H1 (cell line): ENCODE data around the gene GNB5. TPM values are rescaled to one million over a fixed set of nuclear protein-coding genes. Genes with fewer than 3 reads are reported as not detected.

Experiments used
- ASH2L ChIP-seq: fragments of 200-600, 300-600 bp; sonication (generic); IDR thresholded peaks from one replicate; pipeline ENCODE4 v1.7.1; 2017; ENCODE audit warnings: low read length
- RFX5 ChIP-seq: IDR thresholded peaks from 2 replicates; pipeline ENCODE4 v1.6.1; 2011; ENCODE audit warnings: low read depth, low read length, improper control_type of control experiment, borderline replicate concordance
- polyA plus RNA-seq, 7 experiments: library from polyadenylated mRNA; depleted of rRNA in 3 of 7; stranded (reverse) in 5 of 7; unstranded in 2 of 7; fragments of >200 nt in 5 of 7; fragments of 200-250 nt in 2 of 7; gene quantifications; 1 replicate in 5 of 7; 2 replicates in 1 of 7; 4 replicates in 1 of 7; pipeline versions ENCODE4 v1.2.1 to v1.2.3, GENCODE V29; 2011 to 2013; ENCODE audit warnings: missing spikeins in 2 of 7, mixed read lengths in 2 of 7
- total RNA-seq: library from RNA; stranded (reverse); fragmentation: NEBNext Ultra II Directional; extraction: Animal tissue kit (Norgen Biotek cat#: 25700); gene quantifications from 2 replicates; pipeline ENCODE4 v1.2.1, GENCODE V29; 2021
- TF ChIP-seq, protein P1 (sequence below): fragments of 300-600 bp; sonication (generic); IDR thresholded peaks from 2 replicates; pipeline ENCODE4 v1.7.1; 2012; ENCODE audit warnings: low read length, moderate library complexity, mild to moderate bottlenecking, inconsistent platforms; ENCODE audit not compliant: insufficient replicate concordance

Gene GNB5
- total and polyA plus RNA-seq, 2 of the 8 experiments (the other 6 are each of a cell fraction or from before 2014, with no cell fraction given): 21.7 to 42.5 TPM

DNA sequence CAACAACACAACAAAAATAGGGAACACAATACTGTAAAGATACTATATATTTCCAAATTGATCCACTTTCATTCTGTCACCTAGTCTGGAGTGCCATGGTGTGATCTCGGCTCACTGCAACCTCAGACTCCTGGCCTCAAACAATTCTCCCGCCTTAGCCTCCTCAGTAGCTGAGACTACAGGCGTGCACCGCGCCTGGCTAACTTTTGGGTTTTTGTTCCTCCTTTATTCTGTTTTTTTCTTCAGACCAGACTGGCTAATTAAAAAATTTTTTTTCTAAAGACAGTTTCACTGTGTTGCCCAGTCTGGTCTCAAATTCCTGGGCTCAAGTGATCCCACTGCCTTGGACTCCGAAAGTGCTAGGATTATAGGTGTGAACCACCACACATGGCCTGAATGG lies 84.0 kb downstream of the GNB5 start (continued):
- TF ChIP-seq, protein P1, sequence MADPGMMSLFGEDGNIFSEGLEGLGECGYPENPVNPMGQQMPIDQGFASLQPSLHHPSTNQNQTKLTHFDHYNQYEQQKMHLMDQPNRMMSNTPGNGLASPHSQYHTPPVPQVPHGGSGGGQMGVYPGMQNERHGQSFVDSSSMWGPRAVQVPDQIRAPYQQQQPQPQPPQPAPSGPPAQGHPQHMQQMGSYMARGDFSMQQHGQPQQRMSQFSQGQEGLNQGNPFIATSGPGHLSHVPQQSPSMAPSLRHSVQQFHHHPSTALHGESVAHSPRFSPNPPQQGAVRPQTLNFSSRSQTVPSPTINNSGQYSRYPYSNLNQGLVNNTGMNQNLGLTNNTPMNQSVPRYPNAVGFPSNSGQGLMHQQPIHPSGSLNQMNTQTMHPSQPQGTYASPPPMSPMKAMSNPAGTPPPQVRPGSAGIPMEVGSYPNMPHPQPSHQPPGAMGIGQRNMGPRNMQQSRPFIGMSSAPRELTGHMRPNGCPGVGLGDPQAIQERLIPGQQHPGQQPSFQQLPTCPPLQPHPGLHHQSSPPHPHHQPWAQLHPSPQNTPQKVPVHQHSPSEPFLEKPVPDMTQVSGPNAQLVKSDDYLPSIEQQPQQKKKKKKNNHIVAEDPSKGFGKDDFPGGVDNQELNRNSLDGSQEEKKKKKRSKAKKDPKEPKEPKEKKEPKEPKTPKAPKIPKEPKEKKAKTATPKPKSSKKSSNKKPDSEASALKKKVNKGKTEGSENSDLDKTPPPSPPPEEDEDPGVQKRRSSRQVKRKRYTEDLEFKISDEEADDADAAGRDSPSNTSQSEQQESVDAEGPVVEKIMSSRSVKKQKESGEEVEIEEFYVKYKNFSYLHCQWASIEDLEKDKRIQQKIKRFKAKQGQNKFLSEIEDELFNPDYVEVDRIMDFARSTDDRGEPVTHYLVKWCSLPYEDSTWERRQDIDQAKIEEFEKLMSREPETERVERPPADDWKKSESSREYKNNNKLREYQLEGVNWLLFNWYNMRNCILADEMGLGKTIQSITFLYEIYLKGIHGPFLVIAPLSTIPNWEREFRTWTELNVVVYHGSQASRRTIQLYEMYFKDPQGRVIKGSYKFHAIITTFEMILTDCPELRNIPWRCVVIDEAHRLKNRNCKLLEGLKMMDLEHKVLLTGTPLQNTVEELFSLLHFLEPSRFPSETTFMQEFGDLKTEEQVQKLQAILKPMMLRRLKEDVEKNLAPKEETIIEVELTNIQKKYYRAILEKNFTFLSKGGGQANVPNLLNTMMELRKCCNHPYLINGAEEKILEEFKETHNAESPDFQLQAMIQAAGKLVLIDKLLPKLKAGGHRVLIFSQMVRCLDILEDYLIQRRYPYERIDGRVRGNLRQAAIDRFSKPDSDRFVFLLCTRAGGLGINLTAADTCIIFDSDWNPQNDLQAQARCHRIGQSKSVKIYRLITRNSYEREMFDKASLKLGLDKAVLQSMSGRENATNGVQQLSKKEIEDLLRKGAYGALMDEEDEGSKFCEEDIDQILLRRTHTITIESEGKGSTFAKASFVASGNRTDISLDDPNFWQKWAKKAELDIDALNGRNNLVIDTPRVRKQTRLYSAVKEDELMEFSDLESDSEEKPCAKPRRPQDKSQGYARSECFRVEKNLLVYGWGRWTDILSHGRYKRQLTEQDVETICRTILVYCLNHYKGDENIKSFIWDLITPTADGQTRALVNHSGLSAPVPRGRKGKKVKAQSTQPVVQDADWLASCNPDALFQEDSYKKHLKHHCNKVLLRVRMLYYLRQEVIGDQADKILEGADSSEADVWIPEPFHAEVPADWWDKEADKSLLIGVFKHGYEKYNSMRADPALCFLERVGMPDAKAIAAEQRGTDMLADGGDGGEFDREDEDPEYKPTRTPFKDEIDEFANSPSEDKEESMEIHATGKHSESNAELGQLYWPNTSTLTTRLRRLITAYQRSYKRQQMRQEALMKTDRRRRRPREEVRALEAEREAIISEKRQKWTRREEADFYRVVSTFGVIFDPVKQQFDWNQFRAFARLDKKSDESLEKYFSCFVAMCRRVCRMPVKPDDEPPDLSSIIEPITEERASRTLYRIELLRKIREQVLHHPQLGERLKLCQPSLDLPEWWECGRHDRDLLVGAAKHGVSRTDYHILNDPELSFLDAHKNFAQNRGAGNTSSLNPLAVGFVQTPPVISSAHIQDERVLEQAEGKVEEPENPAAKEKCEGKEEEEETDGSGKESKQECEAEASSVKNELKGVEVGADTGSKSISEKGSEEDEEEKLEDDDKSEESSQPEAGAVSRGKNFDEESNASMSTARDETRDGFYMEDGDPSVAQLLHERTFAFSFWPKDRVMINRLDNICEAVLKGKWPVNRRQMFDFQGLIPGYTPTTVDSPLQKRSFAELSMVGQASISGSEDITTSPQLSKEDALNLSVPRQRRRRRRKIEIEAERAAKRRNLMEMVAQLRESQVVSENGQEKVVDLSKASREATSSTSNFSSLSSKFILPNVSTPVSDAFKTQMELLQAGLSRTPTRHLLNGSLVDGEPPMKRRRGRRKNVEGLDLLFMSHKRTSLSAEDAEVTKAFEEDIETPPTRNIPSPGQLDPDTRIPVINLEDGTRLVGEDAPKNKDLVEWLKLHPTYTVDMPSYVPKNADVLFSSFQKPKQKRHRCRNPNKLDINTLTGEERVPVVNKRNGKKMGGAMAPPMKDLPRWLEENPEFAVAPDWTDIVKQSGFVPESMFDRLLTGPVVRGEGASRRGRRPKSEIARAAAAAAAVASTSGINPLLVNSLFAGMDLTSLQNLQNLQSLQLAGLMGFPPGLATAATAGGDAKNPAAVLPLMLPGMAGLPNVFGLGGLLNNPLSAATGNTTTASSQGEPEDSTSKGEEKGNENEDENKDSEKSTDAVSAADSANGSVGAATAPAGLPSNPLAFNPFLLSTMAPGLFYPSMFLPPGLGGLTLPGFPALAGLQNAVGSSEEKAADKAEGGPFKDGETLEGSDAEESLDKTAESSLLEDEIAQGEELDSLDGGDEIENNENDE: no peak
- TF ChIP-seq RFX5 (no peak), ASH2L (no peak)
